ENCODE measurements around the gene MS4A8.

MS4A8 gene

DNA sequence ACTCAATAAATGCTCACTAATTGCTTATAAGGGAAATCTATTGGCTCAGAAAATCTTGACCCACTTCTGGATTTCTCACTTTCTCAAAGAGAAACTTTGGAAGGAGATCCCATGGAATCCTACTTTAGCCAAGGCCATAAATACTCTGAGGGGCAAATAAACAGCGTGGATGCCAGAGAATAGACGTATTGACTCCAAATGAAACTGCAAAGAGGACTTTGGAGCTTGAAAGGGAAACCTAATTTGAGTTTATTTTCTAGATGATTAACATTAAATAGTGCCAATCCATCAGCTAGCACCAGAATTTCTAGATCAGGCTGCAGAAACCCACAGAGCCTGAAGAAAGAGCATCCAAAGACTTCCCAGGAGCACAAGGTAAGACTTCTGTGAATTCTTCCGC, 25.0 kb downstream of the MS4A8 start, which contains the start of gene MS4A18:
MS4A18 (plus strand) TSS at position 301 of the 400 bp plus-strand sequence.
- H3K36me3 ChIP-seq (ENCODE audit: control insufficient read depth in 2 of 2, insufficient read depth in 2 of 2, low read length in 2 of 2): no peaks in the 10 kb centered on the region
- H3K9me3 ChIP-seq (ENCODE audit: control insufficient read depth in 2 of 2, low read length in 2 of 2): no peaks in the 10 kb centered on the region
- no peak within 1 kb of the TSS for H3K9ac ChIP-seq (ENCODE audit: low read length in 2 of 2)
- H3K27me3 ChIP-seq (ENCODE audit: control insufficient read depth in 1 of 2, insufficient read depth in 2 of 2, low read length in 2 of 2): no peaks in the 10 kb centered on the region
- no peak within 1 kb of the TSS for H3K4me3 ChIP-seq (ENCODE audit: low read length in 2 of 2)
- H3K4me1 ChIP-seq (ENCODE audit: control insufficient read depth, insufficient read depth, low read length): no peaks in the 10 kb centered on the region
- no peak within 1 kb of the TSS for H3K27ac ChIP-seq (ENCODE audit: low read length)

DNA sequence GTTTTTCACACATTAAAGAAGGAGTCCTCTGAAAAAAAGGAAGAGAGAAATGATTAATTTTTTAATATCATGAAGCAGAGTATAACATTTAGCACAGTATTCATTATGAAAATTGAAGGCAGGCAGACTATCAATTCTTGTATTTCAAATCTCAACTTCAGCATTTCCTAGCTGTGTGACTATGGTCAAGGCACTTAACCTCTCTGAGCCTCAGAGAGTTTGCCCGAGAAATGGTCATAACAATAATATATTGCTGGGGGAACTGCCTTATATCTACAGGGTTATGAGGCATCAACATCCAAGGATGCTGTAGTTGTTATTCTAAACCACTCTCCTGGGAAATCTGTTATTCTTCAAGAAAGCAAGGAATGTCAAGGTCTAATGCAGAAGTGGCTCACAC, 26.2 kb downstream of the MS4A8 start:
- H3K4me3 ChIP-seq (ENCODE audit: low read length in 2 of 2): no peak overlapping the region
- H3K9me3 ChIP-seq (ENCODE audit: control insufficient read depth in 2 of 2, low read length in 2 of 2): no peaks in the 10 kb centered on the region
- H3K27me3 ChIP-seq (ENCODE audit: control insufficient read depth in 1 of 2, insufficient read depth in 2 of 2, low read length in 2 of 2): no peaks in the 10 kb centered on the region
- H3K27ac ChIP-seq (ENCODE audit: low read length): no peak overlapping the region
- no peaks in the 10 kb centered on the region for H3K4me1 ChIP-seq (ENCODE audit: control insufficient read depth, insufficient read depth, low read length)
- H3K36me3 ChIP-seq (ENCODE audit: control insufficient read depth in 2 of 2, insufficient read depth in 2 of 2, low read length in 2 of 2): no peaks in the 10 kb centered on the region
- no peak overlapping the region for H3K9ac ChIP-seq (ENCODE audit: low read length in 2 of 2)

DNA sequence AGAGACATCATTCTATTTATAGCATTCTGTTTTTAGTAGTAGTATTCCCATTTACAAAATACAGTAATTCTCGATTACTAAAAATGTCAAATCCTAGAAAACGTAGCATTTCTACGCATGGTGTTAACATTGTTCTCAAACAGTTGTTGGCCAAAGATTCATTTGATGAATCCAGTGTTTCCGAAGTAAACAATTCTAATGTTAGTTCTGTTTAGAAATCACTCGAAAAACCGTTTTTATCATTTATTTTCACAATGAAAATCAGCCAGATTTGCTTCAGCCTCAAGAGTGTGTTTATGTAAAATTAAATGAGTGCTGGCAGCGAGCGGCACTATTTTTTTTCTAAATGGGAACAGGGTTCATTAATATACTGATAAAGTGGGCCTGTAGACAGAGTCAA, 32.2 kb downstream of the MS4A8 start:
- Histone ChIP-seq H3K9me3 (ENCODE audit: control insufficient read depth in 2 of 2, low read length in 2 of 2) (no peaks in the 10 kb centered on the region), H3K27ac (ENCODE audit: low read length) (no peak overlapping the region), H3K27me3 (ENCODE audit: control insufficient read depth in 1 of 2, insufficient read depth in 2 of 2, low read length in 2 of 2) (no peaks in the 10 kb centered on the region), H3K4me1 (ENCODE audit: control insufficient read depth, insufficient read depth, low read length) (no peaks in the 10 kb centered on the region), H3K4me3 (ENCODE audit: low read length in 2 of 2) (no peak overlapping the region), H3K9ac (ENCODE audit: low read length in 2 of 2) (no peak overlapping the region), H3K36me3 (ENCODE audit: control insufficient read depth in 2 of 2, insufficient read depth in 2 of 2, low read length in 2 of 2) (no peaks in the 10 kb centered on the region)

DNA sequence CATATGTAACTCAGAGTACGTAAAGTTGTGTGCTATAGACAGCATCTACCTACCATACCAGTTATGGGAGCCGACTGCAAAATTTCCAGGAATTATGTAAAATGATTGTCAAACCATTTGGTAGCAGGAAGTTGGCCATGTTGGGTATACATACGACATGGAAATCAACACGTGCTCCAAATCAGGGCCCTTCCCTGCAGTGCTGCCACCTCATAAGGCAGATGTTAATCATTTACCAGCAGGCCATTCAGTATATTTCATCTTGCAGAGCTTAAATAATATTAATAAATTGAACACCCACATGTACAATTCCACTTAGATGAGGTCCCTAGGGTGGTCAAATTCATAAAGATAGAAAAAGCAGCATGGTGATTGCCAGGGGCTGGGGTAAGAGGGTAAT, 34.9 kb downstream of the MS4A8 start:
- H3K9me3 ChIP-seq (ENCODE audit: control insufficient read depth in 2 of 2, low read length in 2 of 2): no peaks in the 10 kb centered on the region
- no peak overlapping the region for H3K9ac ChIP-seq (ENCODE audit: low read length in 2 of 2)
- H3K36me3 ChIP-seq (ENCODE audit: control insufficient read depth in 2 of 2, insufficient read depth in 2 of 2, low read length in 2 of 2): no peaks in the 10 kb centered on the region
- no peaks in the 10 kb centered on the region for H3K4me1 ChIP-seq (ENCODE audit: control insufficient read depth, insufficient read depth, low read length)
- no peaks in the 10 kb centered on the region for H3K27me3 ChIP-seq (ENCODE audit: control insufficient read depth in 1 of 2, insufficient read depth in 2 of 2, low read length in 2 of 2)
- no peak overlapping the region for H3K27ac ChIP-seq (ENCODE audit: low read length)
- no peak overlapping the region for H3K4me3 ChIP-seq (ENCODE audit: low read length in 2 of 2)

DNA sequence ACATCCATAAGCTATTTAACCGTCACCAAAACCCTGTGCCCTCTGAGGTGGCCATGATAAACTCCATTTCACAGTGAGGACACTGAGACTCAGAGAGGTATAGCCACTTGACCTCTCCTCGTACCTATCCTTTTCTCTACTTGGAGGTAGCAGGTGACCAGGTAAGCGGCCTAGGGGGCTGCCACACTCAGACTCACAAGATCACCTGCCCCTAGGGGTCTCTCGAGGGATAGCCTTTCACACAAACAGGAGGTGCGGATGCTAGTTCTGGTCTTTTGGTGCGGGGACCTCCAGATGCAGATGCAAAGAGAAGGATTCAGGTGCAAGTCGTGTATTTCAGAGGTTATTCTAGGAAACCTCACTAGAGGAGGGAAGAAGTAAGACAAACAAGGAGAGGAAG, 39.7 kb downstream of the MS4A8 start:
- H3K4me1 ChIP-seq (ENCODE audit: control insufficient read depth, insufficient read depth, low read length): no peaks in the 10 kb centered on the region
- peaks cover 2 to 3% of the 10 kb centered on the region in 2 donors for H3K9me3 ChIP-seq (ENCODE audit: control insufficient read depth in 2 of 2, low read length in 2 of 2)
- H3K9ac ChIP-seq (ENCODE audit: low read length in 2 of 2): no peak overlapping the region
- H3K27me3 ChIP-seq (ENCODE audit: control insufficient read depth in 1 of 2, insufficient read depth in 2 of 2, low read length in 2 of 2): no peaks in the 10 kb centered on the region
- H3K4me3 ChIP-seq (ENCODE audit: low read length in 2 of 2): no peak overlapping the region
- H3K36me3 ChIP-seq (ENCODE audit: control insufficient read depth in 2 of 2, insufficient read depth in 2 of 2, low read length in 2 of 2): no peaks in the 10 kb centered on the region
- no peak overlapping the region for H3K27ac ChIP-seq (ENCODE audit: low read length)

DNA sequence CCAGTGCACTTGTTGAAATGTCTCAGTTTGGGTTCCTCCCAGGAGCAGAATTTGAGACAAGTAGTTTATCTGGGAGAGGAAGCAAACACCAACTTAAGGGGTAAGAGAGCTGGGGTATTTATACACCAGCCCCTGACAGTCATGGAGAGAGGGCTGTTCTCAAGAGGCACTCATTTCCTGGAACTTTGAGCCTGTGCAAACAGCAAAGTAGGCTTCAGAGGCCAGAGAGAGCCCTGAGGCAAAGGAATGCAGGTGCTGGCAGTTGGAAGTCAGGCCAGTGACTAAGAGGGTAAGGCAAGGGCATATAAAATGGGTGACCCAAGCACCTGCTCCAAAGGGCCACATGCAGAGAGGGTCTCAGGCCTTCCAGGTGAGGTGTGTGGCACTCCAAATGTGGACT, 41.2 kb downstream of the MS4A8 start:
- no peaks in the 10 kb centered on the region for H3K27me3 ChIP-seq (ENCODE audit: control insufficient read depth in 1 of 2, insufficient read depth in 2 of 2, low read length in 2 of 2)
- H3K9ac ChIP-seq (ENCODE audit: low read length in 2 of 2): no peak overlapping the region
- no peak overlapping the region for H3K27ac ChIP-seq (ENCODE audit: low read length)
- H3K4me3 ChIP-seq (ENCODE audit: low read length in 2 of 2): no peak overlapping the region
- no peaks in the 10 kb centered on the region for H3K4me1 ChIP-seq (ENCODE audit: control insufficient read depth, insufficient read depth, low read length)
- H3K9me3 ChIP-seq (ENCODE audit: control insufficient read depth in 2 of 2, low read length in 2 of 2): peaks cover 2 to 3% of the 10 kb centered on the region in 2 donors
- no peaks in the 10 kb centered on the region for H3K36me3 ChIP-seq (ENCODE audit: control insufficient read depth in 2 of 2, insufficient read depth in 2 of 2, low read length in 2 of 2)

DNA sequence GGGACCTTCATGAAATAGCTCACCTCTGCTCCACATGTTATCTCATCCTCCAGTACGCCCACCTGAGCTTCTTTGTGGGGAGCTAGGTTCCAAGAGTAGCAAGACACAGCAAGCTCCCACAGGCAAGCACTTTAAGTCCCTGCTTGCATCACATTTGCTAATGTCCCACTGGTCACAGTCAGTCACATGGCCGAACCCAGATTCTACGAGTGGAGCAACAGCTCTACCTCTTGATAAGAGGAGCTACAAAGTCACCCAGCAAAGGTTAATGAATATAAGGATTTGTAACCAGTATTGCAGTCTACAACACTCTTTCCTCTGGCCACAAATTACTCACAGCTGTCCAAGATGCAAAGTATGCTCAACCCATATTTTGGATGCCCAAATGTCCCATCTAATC, 42.0 kb downstream of the MS4A8 start:
- H3K36me3 ChIP-seq (ENCODE audit: control insufficient read depth in 2 of 2, insufficient read depth in 2 of 2, low read length in 2 of 2): no peaks in the 10 kb centered on the region
- no peak overlapping the region for H3K27ac ChIP-seq (ENCODE audit: low read length)
- no peak overlapping the region for H3K9ac ChIP-seq (ENCODE audit: low read length in 2 of 2)
- peaks cover 2 to 3% of the 10 kb centered on the region in 2 donors for H3K9me3 ChIP-seq (ENCODE audit: control insufficient read depth in 2 of 2, low read length in 2 of 2)
- H3K27me3 ChIP-seq (ENCODE audit: control insufficient read depth in 1 of 2, insufficient read depth in 2 of 2, low read length in 2 of 2): no peaks in the 10 kb centered on the region
- no peaks in the 10 kb centered on the region for H3K4me1 ChIP-seq (ENCODE audit: control insufficient read depth, insufficient read depth, low read length)
- no peak overlapping the region for H3K4me3 ChIP-seq (ENCODE audit: low read length in 2 of 2)

DNA sequence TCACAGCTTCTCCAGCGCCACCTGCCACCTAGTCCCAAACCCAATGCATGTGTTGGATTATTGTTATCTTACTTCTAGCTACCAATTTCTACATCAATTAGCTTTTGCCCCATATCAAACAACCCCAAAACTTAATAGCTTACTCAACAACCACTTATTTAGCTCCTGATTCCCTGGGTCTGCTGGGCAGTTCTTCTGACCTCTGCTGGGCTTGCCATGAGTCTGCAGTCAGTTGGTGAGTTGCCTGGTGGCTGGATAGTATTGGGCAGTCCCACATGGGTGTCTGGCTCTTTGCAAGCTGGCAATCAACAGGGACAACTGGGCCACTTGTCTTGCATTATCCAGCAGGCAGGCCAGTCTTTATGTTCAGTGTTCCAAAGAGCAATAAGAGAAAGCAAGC, 43.6 kb downstream of the MS4A8 start:
- Histone ChIP-seq H3K27me3 (ENCODE audit: control insufficient read depth in 1 of 2, insufficient read depth in 2 of 2, low read length in 2 of 2) (no peaks in the 10 kb centered on the region), H3K4me3 (ENCODE audit: low read length in 2 of 2) (no peak overlapping the region), H3K36me3 (ENCODE audit: control insufficient read depth in 2 of 2, insufficient read depth in 2 of 2, low read length in 2 of 2) (no peaks in the 10 kb centered on the region), H3K27ac (ENCODE audit: low read length) (no peak overlapping the region), H3K4me1 (ENCODE audit: control insufficient read depth, insufficient read depth, low read length) (no peaks in the 10 kb centered on the region), H3K9me3 (ENCODE audit: control insufficient read depth in 2 of 2, low read length in 2 of 2) (peaks cover 2 to 6% of the 10 kb centered on the region in 2 donors), H3K9ac (ENCODE audit: low read length in 2 of 2) (no peak overlapping the region)

DNA sequence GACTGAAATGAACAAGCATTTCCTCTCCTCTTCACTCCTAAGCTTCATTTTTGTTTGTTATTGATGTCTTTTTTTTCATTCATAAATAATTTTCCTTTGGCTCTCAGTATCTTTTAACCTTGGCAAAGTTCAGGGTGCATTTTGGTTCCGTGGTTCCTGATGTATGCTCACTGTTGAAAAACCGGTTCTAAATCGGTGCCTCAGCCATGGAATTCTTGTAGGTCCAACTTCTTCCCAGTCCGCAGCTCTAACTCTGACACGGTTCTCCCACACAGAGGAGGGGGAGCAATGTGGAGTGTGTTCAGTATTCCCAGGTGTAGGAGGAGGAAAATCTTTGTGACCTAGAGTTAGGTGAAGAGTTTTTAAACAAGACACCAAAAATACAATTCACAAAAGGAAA, 44.7 kb downstream of the MS4A8 start:
- Histone ChIP-seq H3K9ac (ENCODE audit: low read length in 2 of 2) (no peak overlapping the region), H3K4me1 (ENCODE audit: control insufficient read depth, insufficient read depth, low read length) (no peaks in the 10 kb centered on the region), H3K36me3 (ENCODE audit: control insufficient read depth in 2 of 2, insufficient read depth in 2 of 2, low read length in 2 of 2) (no peaks in the 10 kb centered on the region), H3K27ac (ENCODE audit: low read length) (no peak overlapping the region), H3K27me3 (ENCODE audit: control insufficient read depth in 1 of 2, insufficient read depth in 2 of 2, low read length in 2 of 2) (peaks cover 0 to under 1% of the 10 kb centered on the region in 2 donors), H3K9me3 (ENCODE audit: control insufficient read depth in 2 of 2, low read length in 2 of 2) (peaks cover 2 to 6% of the 10 kb centered on the region in 2 donors), H3K4me3 (ENCODE audit: low read length in 2 of 2) (no peak overlapping the region)

DNA sequence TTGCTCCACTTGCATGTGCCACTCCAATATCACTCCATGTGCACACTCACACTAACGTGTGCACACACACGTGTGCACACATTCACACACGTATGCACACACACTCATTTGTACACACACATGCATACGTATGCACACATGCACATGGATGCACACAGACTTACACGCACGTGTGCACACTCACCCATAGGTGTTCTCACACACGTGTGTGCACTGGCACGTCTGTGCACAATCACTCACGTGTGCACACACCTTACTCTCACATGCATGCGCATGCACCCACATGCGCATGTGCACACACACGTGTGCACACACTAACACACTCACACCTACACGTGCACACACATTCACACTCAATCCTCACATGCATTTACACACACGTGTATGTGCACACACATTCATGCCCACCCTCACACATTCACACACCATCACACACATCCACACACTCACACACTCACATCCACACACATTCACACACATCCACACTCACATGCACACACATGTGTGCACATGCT, 48.0 kb downstream of the MS4A8 start:
- Histone ChIP-seq H3K36me3 (ENCODE audit: control insufficient read depth in 2 of 2, insufficient read depth in 2 of 2, low read length in 2 of 2) (no peaks in the 10 kb centered on the region), H3K9ac (ENCODE audit: low read length in 2 of 2) (no peak overlapping the region), H3K4me3 (ENCODE audit: low read length in 2 of 2) (no peak overlapping the region), H3K4me1 (ENCODE audit: control insufficient read depth, insufficient read depth, low read length) (no peaks in the 10 kb centered on the region), H3K27me3 (ENCODE audit: control insufficient read depth in 1 of 2, insufficient read depth in 2 of 2, low read length in 2 of 2) (peaks cover 6% of the 10 kb centered on the region in 2 donors), H3K27ac (ENCODE audit: low read length) (no peak overlapping the region), H3K9me3 (ENCODE audit: control insufficient read depth in 2 of 2, low read length in 2 of 2) (peaks cover 0 to 3% of the 10 kb centered on the region in 2 donors)

DNA sequence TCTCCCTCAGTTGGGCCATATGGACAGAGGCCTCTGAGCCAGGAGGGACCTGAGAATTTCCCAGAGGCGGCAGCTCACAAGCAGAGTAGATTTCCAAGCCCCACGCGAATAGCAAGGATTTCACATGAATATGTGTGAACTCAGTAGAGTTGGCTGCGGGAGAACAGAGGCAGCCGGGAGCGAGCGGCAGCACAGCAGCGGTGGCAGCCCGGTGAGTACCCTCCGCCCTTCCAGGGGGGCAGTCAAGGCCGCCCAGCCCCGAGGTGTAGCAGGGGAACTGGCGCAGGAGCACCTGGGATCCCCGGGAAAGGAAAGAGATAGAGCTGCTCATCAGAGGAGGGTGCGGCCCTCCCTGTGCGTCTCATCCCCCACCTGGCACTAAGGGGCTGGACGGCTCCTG, 48.8 kb downstream of the MS4A8 start:
- Histone ChIP-seq H3K9ac (ENCODE audit: low read length in 2 of 2) (no peak overlapping the region), H3K9me3 (ENCODE audit: control insufficient read depth in 2 of 2, low read length in 2 of 2) (peaks cover 0 to 3% of the 10 kb centered on the region in 2 donors), H3K27me3 (ENCODE audit: control insufficient read depth in 1 of 2, insufficient read depth in 2 of 2, low read length in 2 of 2) (peaks cover 8 to 9% of the 10 kb centered on the region in 2 donors), H3K27ac (ENCODE audit: low read length) (no peak overlapping the region), H3K4me1 (ENCODE audit: control insufficient read depth, insufficient read depth, low read length) (no peaks in the 10 kb centered on the region), H3K36me3 (ENCODE audit: control insufficient read depth in 2 of 2, insufficient read depth in 2 of 2, low read length in 2 of 2) (no peaks in the 10 kb centered on the region), H3K4me3 (ENCODE audit: low read length in 2 of 2) (no peak overlapping the region)
